Inferior parietal cortex (tissue), 1 donor: ENCODE data around the gene TRIM28.

Source experiments
- DNase-seq: peaks from one replicate; pipeline ENCODE4 v3.0.0-alpha.2; 2016; ENCODE audit errors: extremely low spot score

TRIM28 gene

DNA sequence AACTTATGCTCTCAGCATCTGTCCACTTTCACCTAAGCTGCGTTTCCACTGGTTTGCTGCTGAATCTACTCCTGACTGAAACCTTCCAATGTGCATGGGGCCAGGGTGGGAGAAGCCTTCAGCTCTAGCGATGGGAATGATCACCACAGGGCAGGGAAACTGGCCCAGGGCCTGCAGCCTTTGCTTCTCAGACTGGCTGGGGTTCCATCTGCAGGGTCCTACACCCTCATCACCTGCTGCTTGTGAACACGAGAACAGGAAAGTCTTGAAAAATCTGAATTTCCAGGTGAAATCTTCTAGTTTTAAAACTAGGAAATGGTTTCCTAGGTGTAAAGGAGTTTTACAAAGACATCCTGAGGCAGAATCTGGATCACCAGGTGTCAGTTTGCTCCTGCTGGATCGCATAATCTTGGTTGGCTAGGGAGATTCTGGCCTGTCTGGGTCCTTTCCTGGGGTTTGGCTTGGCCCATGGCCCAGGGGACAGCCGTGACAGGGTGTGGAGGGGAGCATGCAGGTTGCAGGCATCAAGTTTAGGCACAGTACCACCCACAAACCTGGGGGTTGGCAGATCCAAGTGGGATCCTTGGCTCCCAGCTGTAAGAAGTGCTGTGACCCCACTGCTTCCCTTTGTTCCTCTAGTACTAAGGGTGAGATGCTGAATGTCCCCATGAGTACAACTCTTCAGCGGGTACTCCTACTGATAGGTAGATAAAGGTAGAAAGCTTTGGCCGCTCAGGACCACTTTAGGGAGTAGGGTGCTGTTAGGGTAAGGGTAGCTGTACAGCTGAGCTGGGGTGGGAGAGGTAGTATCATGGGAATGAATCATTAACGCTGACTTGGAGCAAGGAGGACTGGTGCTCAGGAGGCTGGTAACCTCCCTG, 16.4 kb downstream of the TRIM28 start:
- DNase-seq, result no peak

DNA sequence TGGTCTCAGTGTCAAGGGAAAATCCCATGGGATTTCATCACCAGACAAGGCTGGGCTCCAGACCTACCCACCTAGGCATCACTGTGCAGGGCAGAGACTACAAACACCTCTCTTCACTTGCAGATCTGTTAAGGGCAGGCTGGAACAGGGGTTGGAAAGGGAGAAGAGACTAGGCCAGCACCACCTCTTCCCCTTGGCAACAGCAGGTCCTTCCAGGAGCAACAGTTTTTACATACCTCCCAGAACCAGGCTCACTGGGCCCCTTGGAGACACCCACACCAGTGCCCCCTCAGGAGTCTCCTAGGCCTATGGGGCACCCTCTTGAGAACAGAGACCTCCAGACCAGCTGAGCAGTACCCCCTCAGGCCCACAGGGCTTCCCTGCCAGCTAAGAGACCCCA, 17.1 kb downstream of the TRIM28 start:
- DNase-seq, result no peak

DNA sequence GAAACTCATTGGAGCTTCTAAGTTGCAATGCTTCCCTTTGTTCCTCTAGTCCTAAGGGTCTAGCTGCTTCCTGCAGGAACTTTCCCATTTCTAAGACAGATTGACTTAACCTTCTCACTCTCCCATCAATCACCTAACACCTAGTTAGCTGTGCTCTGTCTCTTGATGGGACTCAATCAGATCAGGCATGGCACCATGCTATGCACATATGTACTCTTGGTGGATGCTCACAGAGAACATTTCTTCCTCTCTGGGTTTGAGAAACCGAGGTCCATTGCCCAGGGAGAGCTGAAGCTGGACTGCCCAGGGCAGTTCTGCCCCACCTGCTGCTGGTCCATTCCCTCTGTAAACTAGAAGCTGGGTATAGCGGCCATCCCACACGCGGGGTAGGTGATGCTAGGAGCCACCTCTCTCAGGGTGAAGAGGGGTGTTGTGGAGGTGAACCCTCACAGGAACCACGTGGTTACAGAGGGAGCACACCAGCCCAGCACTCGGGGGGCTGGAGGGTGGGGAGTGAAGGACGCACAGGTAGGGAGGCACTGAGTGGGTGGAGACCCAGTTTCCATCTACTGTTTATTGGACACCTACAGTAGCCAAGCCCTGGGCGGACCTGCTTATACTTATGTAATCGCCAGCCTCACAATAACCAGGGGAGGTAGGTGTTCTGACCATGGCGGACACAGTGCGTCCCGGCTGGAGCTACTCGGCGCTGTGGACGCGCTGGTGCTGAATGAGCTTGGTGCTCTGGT, 17.7 kb downstream of the TRIM28 start:
- no peak for DNase-seq

DNA sequence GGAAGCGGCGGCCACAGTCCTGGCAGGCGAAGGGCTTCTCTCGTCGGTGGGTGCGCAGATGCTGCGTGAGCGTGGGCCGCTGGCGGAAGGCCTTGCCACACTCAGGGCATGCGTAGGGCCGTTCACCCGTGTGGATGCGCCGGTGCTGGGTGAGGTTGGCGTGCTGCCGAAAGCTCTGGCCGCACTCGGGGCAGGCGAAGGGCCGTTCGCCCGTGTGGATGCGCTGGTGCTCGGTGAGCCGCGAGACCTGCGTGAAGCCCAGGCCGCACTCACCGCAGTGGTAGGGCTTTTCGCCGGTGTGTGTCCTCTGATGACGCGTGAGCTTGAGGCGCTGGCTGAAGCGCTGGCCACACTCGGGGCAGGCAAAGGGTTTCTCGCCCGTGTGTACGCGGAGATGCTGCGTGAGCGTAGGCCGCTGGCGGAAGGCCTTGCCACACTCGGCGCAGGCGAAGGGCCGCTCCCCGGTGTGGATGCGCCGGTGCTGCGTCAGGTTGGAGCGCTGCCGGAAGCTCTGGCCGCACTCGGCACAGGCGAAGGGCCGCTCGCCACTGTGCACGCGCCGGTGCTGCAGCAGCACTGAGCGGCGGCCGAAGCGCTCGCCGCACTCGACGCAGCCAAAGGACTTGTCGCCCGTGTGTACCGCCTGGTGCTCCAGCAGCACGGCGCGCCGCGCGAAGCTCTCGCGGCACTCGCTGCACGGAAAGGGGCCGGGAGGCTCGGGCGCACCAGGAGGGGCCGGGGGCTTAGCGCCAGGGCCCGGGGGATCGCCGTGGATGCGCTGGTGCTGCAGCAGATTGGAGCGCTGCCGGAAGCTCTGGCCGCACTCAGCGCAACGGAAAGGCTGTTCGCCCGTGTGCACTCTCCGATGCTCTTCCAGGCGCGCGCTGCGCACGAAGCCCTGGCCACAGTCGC, 18.5 kb downstream of the TRIM28 start:
- DNase-seq, result no peak

DNA sequence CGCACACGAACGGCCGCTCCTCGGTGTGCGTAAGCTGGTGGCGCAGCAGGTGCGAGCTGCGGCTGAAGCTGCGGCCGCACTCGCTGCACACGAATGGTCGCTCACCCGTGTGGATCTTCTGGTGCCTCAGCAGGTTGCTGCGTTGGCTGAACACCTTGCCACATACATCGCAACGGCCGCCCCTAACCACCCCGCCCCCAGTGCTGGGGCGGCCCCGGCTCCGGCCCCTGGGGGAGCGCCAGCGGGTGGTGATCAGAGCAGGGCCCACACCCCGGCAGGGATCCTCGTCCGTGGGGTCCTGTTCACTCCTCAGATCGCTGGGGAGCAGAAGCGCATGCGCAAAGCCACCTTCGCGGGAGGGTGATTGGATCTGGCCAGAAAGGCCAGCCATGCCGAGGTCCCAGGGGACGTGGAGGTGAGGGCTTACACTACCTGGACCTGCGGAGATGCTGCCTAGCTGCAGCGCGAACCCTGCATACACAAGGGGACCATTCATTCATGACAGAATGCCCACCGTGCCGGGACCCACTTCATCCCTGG, 19.2 kb downstream of the TRIM28 start:
- DNase-seq, result no peak

DNA sequence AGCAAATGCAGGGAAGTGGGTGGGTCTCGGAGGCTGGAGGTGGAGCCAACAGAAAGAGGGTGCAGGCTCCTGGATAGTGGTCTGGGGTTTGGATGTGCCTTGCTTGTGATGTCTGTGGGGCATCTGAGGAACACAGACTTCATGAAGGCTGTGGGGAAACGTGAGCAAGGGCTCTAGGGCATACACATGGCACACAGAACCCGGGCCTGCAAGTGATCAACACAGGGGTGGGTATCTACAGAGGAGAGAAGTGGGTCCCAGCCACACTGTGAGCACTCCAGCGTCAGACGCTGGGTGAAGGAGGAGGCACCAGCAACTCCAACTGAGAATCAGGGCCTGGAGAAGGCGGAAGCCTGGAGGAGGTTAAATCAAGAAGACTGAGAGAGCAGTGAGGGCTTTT, 20.0 kb downstream of the TRIM28 start:
- no peak for DNase-seq

DNA sequence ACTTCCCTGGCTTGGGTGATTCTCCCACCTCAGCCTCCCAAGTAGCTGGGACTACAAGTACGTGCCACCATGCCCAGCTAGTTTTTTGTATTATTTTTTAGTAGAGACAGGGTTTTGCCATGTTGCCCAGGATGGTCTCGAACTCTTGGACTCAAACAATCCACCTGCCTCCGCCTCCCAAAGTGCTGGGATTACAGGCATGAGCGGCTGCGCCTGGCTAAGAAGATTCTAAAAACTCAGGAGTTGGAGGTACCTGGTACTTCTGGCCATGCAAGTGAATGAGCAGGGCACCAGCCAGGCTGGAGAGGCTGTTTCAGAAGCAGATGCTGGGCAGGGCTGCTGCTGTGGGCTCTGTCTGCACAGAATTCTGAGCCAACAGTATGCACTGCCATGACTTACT, 23.1 kb downstream of the TRIM28 start:
- DNase-seq, result no peak

DNA sequence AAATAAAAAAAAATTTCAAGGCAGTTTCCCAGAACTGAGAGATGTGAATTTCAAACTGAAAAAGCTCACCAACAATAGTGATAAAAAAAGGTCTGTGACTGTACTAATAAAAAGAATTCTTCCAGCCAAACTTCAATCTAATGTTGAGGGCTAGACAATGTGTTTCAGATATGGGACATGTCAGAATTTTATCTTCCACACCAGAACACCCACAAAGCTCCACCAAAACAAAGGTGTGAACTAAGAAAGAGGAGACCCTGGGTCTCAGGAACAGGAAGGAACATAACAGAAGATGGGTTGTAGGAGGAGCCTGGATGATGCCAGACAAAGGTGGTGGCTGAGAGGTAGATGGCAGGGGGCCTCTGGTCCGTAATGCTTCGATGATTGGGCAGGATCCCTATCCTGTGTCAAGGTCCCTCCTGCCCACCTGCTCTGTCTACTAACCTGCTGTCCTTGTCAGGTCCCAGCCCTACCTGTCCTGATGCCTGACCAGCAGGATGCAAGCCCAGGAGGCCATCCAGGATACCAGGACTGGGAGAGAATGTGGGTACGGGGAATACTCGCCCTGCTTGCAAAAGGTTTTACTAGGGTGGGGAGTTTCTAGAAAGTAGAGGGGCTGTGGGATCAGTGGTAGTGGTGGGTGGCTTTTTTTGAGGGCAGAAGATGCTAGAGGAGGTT, 24.7 kb downstream of the TRIM28 start:
- no peak for DNase-seq

DNA sequence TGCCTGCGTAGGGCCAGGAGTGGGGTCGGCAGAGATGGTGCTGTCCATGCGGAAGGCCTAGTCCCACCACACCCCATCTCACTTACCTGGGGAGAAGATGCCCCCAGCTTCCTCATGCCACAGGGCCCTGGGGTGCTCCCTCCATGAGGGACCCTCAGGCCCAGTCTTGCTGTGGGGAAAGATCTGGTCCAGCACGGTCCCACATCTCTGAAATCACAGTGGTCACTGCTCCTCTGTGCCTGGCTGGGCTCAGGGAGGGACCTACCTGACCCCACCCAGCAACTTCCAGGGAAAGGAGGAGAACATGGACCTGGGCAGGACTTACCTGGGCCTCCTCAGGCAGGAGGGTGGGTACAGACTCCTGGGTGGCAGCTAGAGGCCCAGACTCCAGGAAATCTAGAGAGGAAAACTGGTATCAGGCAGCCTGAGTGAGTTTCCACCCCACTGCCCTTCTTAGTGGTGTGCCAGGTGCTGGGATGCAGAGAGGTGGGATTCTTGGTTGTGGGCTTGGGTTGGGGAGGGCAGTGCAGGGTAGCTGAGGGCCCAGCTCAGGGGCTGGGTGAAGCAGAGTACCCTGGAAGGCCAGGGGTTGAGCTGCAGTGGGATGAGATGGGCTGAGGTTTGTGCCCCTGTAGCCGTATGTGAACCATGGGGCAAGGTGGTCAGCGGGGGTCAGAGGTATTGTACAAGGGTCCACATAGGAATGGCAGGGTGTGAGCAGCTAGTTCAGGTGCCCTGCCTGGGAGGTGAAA, 25.5 kb downstream of the TRIM28 start:
- no peak for DNase-seq

DNA sequence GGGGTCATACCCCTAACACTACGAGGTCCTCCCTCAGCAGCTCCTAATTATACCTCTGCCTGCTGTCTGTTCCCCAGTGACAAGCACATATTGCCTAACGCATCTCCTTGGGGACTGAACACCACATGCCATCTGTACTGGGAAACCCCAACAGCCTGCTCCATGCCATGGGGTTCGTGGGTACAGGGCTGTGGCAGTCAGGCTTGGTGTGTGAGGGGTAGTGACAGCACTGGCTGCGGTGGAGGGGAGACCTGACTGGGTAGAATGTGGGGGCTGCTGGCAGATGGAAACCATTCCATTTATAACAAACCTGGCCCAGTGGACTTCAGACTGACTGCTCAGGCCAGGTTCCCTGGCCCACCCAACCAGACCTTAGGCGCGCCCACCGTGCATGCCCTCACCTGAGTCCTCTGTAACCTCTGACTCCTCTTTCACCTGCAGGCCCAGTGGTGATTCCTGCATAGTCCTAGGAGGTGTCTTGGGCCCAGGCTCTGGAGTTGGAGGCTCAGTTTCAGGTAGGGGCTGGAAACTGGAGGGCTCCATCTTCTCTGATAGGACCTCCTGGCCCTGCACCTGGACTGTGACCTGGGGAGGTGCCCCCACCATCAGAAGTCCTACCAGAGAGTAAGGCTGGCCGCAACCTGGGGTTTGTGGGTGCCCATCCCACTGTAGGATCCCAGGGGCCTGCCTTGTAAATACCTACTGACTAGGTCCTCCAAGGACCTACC, 26.2 kb downstream of the TRIM28 start:
- DNase-seq, result no peak

DNA sequence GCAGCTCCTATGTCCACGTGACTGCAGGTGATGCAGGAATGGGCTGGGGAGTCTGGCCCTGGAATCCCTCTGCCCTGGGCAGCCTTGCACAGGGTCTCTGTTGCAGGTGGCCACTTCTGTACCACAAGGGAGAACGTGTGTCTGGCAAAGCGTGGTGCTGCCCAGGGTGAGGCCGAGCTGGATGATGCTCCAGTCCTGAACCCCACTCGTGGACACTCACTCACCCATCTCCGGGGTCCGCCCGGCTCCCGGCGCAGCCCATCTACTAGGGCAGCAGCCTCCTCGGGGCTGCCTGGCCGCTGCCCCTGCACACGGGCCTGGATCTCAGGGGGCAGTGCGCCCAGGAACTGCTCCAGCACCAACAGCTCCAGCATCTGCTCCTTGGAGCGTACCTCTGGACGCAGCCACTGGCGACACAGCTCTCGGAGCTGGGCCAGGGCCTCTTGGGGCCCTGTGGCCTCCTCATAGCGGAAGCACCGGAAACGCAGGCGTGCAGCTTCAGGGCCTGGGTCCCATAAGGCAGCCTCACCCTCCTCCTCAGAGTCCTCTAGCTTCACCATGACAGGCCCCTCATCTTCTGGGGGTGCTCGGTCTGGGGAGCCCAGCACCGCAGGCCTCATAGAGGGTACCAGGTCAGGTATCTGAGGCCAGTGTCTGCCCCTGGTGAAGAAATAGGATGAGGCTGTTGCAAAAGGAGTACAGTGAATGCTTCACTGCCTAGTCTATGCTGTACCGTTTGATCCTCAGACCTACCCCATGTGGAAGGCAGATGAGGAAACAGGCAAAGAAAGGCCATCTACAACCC, 27.1 kb downstream of the TRIM28 start:
- DNase-seq, result no peak

DNA sequence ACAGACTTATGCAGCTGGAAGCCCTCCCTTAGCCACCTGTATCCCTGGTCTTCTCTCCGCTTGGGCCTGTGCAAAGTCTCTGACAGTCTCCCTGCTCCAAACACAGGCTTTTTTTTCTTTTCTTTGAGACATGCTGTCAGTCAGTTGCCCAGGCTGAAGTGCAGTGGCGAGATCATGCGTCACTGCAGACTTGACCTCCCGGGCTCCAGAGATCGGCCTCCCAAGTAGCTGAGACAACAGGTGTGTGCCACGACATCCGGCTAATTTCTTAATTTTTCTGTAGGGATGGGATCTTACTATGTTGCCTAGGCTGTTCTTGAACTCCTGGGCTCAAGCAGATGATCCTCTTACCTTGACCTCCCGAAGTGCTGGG, 27.7 kb downstream of the TRIM28 start:
- no peak for DNase-seq

DNA sequence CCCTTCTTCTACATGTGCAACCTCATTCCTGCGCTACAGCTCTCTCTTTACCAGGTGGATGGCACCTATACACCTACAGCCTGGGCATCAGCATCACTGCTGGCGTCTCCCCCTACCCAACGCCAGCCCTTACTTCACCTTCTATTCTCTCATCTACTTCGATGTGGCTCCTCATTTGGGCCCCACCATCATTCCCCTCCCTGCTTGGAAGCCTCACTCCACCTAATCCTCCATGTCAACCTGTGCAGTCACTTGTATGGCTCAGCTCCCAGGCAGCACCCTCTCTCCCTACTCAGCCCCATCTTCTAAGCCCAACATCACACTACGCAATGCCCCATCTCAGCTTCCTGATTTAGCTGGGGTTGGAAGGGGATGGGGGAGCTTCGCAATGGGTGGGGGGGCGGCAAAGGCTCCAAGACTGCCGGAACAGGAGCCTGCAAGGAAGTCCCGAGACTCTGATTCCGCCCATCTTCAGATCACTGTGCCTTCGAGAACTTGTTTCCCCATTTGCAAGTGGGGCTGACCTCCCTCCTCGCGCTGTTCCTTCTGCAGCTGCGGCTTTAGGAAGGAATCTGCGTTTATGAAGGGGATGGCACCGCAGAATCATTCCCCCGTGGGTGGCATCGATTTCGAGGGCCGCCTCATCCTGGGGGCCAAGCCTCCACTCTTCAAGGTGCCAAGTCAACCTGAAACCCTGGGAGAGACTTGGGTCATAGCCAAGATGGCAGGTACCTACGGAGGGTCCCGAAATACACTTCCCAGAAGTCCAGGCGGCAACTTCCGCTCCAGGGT, 28.4 kb downstream of the TRIM28 start:
- no peak for DNase-seq

DNA sequence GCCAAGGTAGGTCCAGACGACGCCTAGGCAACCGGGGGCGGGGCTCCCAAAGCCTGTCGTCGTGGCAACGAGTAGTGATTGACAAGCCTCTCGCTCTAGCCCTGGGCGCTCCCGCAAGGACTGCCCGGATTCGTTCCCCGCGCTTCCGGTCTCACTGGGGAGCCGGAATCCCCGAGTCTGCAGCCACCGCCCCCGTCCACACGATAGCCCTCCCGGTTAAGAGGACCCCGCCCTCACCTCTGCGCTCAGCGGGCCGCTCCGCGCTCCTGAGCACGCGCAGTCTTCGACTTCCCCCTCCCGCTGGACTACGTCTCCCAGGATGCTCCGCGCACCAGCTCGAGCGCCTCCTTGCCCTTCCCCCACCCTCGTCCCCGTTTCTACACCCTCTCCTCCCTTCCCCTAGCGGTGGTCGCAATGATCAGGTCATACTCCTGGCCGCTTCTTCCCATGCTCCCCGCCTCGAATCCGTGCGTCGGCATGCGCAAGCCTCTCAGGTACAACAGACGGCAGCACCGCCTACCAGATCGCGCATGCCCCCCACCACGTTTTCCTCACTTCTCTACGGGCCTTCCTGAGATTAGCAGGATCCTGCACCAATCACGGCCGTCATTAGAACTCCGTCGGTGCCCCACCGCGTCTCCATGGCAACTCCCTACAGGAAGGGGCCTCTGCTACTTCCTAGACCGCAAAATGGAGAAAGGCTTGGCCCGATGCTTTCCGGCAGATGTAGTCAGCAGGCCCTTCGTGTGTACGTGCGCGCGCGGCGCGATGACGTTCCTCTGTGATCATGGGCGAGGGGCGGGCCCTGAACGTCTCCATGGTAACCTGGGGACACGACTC, 29.2 kb downstream of the TRIM28 start, which contains the start of gene MZF1:
TSS of gene MZF1 (minus strand) at position 518 of the 840 bp plus-strand sequence. CDS start 1,946 bp downstream, outside the sequence.
- DNase-seq, result peak; percentile 99

DNA sequence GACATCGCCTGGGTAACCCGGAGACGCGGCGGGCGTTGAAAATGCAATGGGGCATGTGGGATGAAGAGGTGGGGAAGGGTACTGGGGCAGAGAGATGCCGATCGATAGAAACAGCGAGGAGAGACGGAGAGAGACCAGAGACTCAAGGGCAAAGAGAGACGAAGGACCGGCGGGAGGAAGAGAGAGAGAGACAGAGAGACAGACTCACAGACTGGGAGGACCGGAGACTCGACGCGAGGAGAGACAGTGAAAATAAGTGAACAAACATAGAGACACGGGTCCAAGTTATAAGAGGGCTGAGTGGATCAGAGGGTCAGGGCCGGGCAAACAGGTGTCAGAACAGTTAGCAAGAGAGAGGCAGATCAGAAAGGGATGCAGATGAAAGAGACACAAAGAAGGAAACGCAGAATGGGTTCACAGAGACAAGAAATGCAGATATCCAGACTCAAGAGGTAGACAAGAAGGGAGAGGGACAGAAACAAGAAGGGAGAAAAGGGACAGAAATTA, 29.8 kb downstream of the TRIM28 start:
- no peak for DNase-seq

DNA sequence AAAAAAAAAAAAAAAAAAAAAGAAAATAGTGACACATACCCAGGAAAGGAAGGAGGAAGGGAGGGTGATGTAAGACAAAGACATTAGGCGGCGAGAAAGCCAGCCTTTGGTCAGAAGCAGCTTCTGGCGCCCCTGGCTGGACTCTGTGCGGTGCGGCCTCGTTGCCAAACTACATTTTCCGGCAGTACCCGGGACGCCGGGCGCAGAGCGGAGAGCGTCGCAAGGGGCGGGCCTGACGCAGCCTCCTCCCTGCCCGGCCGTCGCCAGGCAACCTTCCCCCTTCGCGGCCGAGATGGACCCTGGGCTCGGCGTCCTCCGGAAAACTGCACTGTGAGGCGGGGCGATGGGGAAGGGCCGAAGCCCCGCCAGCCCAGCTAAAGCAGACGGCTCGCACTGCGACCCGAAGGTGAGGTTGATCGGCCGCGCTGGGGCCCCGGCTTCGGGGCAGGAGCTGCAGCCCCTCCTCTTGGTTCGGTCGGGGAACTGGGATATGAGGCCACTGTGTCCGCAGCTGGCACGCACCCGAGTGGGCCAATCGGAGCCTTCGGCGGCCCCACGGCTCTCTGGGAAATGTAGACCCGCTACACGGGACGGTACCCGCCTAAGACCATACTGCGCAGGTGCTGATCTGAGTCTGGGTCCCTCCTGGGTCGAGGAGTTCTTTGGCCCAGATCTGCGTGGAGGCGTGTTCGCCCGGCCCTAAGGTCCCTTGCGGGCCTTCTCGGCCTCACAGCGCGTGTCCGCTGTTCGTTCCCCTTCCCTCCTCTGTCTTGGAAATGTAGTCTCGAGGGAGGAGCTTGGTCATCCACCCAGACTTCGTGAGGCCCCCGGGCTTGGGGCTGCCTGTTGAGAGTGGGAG, 31.5 kb downstream of the TRIM28 start:
- peak; percentile 91 for DNase-seq
